ENCODE measurements around the gene LIPF.

LIPF gene

DNA sequence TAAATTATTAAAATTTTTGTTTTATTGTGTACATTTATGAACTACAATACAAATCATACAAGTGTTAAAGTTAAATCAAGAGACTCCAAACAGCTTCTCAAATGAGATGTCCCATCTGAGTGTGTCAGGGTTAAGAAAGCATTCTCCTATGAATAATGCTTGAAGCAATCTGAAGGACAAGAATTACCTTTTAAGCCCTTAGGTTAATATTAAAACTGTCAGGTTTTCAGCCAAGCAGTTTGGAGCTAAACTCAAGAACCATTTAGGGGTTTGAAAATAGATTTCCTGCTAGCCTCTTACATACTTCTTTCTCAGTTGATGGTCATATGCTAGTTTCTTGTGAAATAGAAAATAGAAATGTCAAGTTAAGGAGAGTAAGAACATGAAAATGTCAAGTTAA is 39.4 kb upstream of the LIPF start:
- DNase-seq (ENCODE audit: low read depth): no peak
- no peak overlapping the region for H3K4me3 ChIP-seq (ENCODE audit: low read length)
- no peak for TF ChIP-seq CTCF (conservative IDR thresholded peaks at IDR 0.05; ENCODE audit: low read depth, low read length)

DNA sequence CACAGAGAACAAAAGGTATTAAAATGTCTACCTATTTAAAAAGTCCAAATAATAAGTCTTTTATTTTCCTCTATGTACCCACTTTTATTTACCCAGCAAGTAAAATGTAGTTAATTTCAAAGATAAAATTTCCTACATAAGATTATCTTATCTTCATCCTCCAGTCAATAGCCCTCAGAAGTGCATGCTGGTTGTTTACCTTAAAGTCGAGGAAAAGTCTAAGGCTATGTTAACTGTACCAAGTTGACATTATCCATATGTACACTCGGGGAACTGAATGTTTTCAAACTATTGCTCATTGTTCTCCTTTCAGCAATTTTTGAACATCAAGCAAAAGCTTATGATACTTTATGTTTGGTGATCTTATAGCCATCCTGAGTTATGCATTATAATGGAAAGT is 24.1 kb upstream of the LIPF start:
- no peak overlapping the region for H3K4me3 ChIP-seq (ENCODE audit: low read length)
- TF ChIP-seq CTCF (conservative IDR thresholded peaks at IDR 0.05; ENCODE audit: low read depth, low read length): no peak
- DNase-seq (ENCODE audit: low read depth): no peak

GRCh38 chr10:88642209-88642608 is 22.0 kb upstream of the LIPF start:
- TF ChIP-seq CTCF (conservative IDR thresholded peaks at IDR 0.05; ENCODE audit: low read depth, low read length): no peak
- no peak overlapping the region for H3K4me3 ChIP-seq (ENCODE audit: low read length)

GRCh38 chr10:88642963-88643362 is 21.3 kb upstream of the LIPF start:
- DNase-seq (ENCODE audit: low read depth): no peak
- H3K4me3 ChIP-seq (ENCODE audit: low read length): no peak overlapping the region
- no peak for TF ChIP-seq CTCF (conservative IDR thresholded peaks at IDR 0.05; ENCODE audit: low read depth, low read length)

More at GRCh38 chr10:88642209-88642608, 22.0 kb upstream of the LIPF start:
- no peak for DNase-seq (ENCODE audit: low read depth)

DNA sequence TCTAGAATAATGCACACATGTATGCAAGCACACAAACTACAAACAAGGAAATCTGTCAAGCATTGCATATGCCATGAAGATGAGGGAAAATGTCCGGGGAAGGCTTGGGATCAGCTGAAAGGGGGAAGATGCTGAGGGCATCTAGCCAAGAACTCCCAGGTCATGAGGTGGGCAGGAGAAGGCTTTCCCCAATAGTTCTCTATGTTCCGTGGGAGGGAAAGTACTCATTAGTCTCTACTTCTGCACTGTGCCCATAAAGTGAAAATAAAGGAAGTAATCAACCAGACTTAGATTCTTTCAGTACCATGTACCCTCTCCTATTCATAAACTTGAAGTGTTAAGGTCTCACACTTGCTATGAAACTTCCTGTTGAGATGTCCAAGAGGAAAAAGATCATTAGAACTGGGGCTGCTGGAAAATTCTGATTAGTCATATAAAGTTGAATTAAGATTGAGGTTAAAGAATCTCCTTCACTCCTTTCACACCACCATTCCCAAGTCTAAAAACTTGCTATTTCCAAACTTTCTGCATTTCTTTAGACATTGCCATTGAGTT is 17.1 kb upstream of the LIPF start:
- no peak for TF ChIP-seq CTCF (conservative IDR thresholded peaks at IDR 0.05; ENCODE audit: low read depth, low read length)
- DNase-seq (ENCODE audit: low read depth): no peak
- no peak overlapping the region for H3K4me3 ChIP-seq (ENCODE audit: low read length)

DNA sequence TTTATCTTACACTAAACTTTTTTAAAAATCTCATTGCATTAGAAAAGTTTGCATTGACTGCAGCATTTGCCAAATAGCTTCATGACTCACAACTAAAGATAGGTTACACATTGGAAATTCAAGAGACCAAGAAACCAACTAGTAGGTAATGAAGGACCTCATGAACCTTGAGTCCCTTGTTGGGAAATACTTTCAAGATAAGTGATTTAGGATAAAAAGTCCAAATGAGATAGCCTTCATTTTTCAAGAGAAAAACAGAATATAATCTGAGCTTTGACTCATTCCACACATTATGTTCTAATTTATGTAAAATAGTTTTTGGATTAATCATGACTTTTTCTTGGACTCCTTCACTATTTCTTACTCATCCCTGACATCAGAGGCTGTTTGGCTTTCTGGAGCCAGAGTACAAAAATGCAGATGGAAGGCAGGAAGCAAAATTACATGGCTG is 13.1 kb upstream of the LIPF start:
- peak; percentile 70 for DNase-seq (ENCODE audit: low read depth)
- no peak overlapping the region for H3K4me3 ChIP-seq (ENCODE audit: low read length)
- TF ChIP-seq CTCF (conservative IDR thresholded peaks at IDR 0.05; ENCODE audit: low read depth, low read length): no peak

DNA sequence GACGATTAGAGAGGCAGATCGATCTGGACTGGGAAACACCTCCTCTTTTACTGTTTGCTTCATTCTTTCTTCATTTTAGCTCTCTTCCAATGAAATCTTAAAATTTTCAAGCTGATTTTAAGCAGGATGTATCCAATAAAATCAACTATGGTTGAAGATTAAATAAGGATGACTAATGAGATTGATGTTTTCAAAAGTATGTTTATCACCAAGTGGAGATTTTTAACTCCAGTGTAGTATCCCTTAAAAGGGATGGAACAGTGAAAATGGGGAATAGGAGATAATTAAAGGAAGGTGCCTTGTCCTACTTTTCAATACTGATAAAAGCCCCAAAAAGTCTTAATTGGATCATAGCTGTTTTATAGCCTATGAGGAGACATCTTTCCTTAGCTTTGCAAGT is 11.6 kb upstream of the LIPF start:
- no peak for TF ChIP-seq CTCF (conservative IDR thresholded peaks at IDR 0.05; ENCODE audit: low read depth, low read length)
- DNase-seq (ENCODE audit: low read depth): no peak
- H3K4me3 ChIP-seq (ENCODE audit: low read length): no peak overlapping the region

Measured in retinal pigment epithelial cell (primary cell).